H9 (cell line): ENCODE results near the gene RGS13. TPM values are rescaled to one million over a fixed set of nuclear protein-coding genes. Genes with fewer than 3 reads are reported as not detected.

Source experiments
- DNase-seq: peaks from one replicate; pipeline ENCODE4 v3.0.0-alpha.2; 2017
- H2AFZ ChIP-seq: one replicate; pipeline ENCODE4 v1.6.1; 2013; ENCODE audit warnings: mild to moderate bottlenecking, low read length, control low read depth, moderate library complexity
- H2AK5ac ChIP-seq: 2 replicates; pipeline ENCODE4 v1.6.1; 2013; ENCODE audit warnings: low read length, control low read depth, mixed read lengths; ENCODE audit not compliant: insufficient read length
- H2BK120ac ChIP-seq: one replicate; pipeline ENCODE4 v1.6.1; 2013; ENCODE audit warnings: low read depth, mild to moderate bottlenecking, low read length, control low read depth, inconsistent platforms; ENCODE audit not compliant: poor library complexity, severe bottlenecking
- H2BK12ac ChIP-seq: 2 replicates; pipeline ENCODE4 v1.6.1; 2013; ENCODE audit warnings: low read length, control low read depth, mixed read lengths, low read depth; ENCODE audit not compliant: insufficient read length
- H2BK15ac ChIP-seq: 2 replicates; pipeline ENCODE4 v1.6.1; 2013; ENCODE audit warnings: low read depth, low read length, control low read depth
- H2BK20ac ChIP-seq: one replicate; pipeline ENCODE4 v1.6.1; 2013; ENCODE audit warnings: low read depth, mild to moderate bottlenecking, low read length, control low read depth, inconsistent platforms; ENCODE audit not compliant: poor library complexity, severe bottlenecking
- H2BK5ac ChIP-seq: 2 replicates; pipeline ENCODE4 v1.6.1; 2013; ENCODE audit warnings: low read length, control low read depth, mixed read lengths; ENCODE audit not compliant: insufficient read length
- H3K14ac ChIP-seq: 2 replicates; pipeline ENCODE4 v1.6.1; 2013; ENCODE audit warnings: low read length, control low read depth; ENCODE audit not compliant: insufficient read depth
- H3K18ac ChIP-seq: 2 replicates; pipeline ENCODE4 v1.6.1; 2013; ENCODE audit warnings: low read depth, mild to moderate bottlenecking, mixed read lengths, low read length, control low read depth; ENCODE audit not compliant: insufficient read length
- H3K23ac ChIP-seq: 2 replicates; pipeline ENCODE4 v1.6.1; 2013; ENCODE audit warnings: low read length, control low read depth, mixed read lengths, low read depth; ENCODE audit not compliant: insufficient read length
- H3K23me2 ChIP-seq: 2 replicates; pipeline ENCODE4 v1.6.1; 2013; ENCODE audit warnings: low read depth, mild to moderate bottlenecking, mixed read lengths, low read length, control low read depth; ENCODE audit not compliant: insufficient read length, poor library complexity, severe bottlenecking
- H3K27ac ChIP-seq: 2 replicates; pipeline ENCODE4 v1.5.1; 2013; ENCODE audit warnings: low read length, control low read depth, mixed read lengths, low read depth; ENCODE audit not compliant: insufficient read length
- H3K27me3 ChIP-seq: 2 replicates; pipeline ENCODE4 v1.6.1; 2013; ENCODE audit warnings: low read length, control low read depth, inconsistent platforms; ENCODE audit not compliant: insufficient read depth
- H3K4ac ChIP-seq: 2 replicates; pipeline ENCODE4 v1.6.1; 2013; ENCODE audit warnings: low read depth, mild to moderate bottlenecking, control low read depth, inconsistent platforms, low read length, moderate library complexity
- H3K4me1 ChIP-seq: 2 replicates; pipeline ENCODE4 v1.6.1; 2013; ENCODE audit warnings: low read length, control low read depth, inconsistent platforms; ENCODE audit not compliant: insufficient read depth
- H3K4me2 ChIP-seq: 2 replicates; pipeline ENCODE4 v1.6.1; 2013; ENCODE audit warnings: low read length, control low read depth, mixed read lengths; ENCODE audit not compliant: insufficient read length, insufficient read depth
- H3K56ac ChIP-seq: 2 replicates; pipeline ENCODE4 v1.6.1; 2013; ENCODE audit warnings: low read depth, mild to moderate bottlenecking, mixed read lengths, low read length, control low read depth; ENCODE audit not compliant: insufficient read length
- H3K79me1 ChIP-seq: 2 replicates; pipeline ENCODE4 v1.6.1; 2013; ENCODE audit warnings: low read depth, mild to moderate bottlenecking, moderate library complexity, low read length, control low read depth, inconsistent platforms; ENCODE audit not compliant: insufficient read depth, poor library complexity, severe bottlenecking
- H3K79me2 ChIP-seq: 2 replicates; pipeline ENCODE4 v1.6.1; 2013; ENCODE audit warnings: low read length, control low read depth, inconsistent platforms; ENCODE audit not compliant: insufficient read depth
- H3K9ac ChIP-seq: 2 replicates; pipeline ENCODE4 v1.6.1; 2013; ENCODE audit warnings: low read length, control low read depth, mixed read lengths; ENCODE audit not compliant: insufficient read length; ENCODE audit errors: extremely low read depth
- H3K9me3 ChIP-seq: one replicate; pipeline ENCODE4 v1.6.1; 2013; ENCODE audit warnings: low read depth, low read length, inconsistent platforms; ENCODE audit not compliant: control insufficient read depth
- H3T11ph ChIP-seq: one replicate; pipeline ENCODE4 v1.6.1; 2013; ENCODE audit warnings: mild to moderate bottlenecking, low read length, control low read depth, inconsistent platforms
- H4K20me1 ChIP-seq: one replicate; pipeline ENCODE4 v1.6.1; 2013; ENCODE audit not compliant: control insufficient read depth, insufficient read length, insufficient read depth
- H4K5ac ChIP-seq: 2 replicates; pipeline ENCODE4 v1.6.1; 2013; ENCODE audit warnings: low read depth, mild to moderate bottlenecking, mixed read lengths, low read length, control low read depth; ENCODE audit not compliant: insufficient read length
- H4K8ac ChIP-seq: replicated peaks from 2 replicates; pipeline ENCODE4 v1.6.1; 2013; ENCODE audit warnings: low read length, control low read depth, mixed read lengths, low read depth; ENCODE audit not compliant: insufficient read length
- H4K91ac ChIP-seq: 2 replicates; pipeline ENCODE4 v1.6.1; 2013; ENCODE audit warnings: low read depth, mild to moderate bottlenecking, moderate library complexity, mixed read lengths, low read length, control low read depth; ENCODE audit not compliant: insufficient read length
- H3K27ac Mint-ChIP-seq, 3 experiments: 2 replicates in 2 of 3; 3 replicates in 1 of 3; pipeline ENCODE4 v1.8.0; 2020 to 2021; ENCODE audit warnings: mixed read lengths in 3 of 3, mild to moderate bottlenecking in 1 of 3, moderate library complexity in 1 of 3
- H3K27me3 Mint-ChIP-seq: 2 replicates; pipeline ENCODE4 v1.8.0; 2021; ENCODE audit warnings: low read depth, mild to moderate bottlenecking, moderate library complexity, mixed read lengths
- H3K36me3 Mint-ChIP-seq, 3 experiments: 2 replicates in 2 of 3; 3 replicates in 1 of 3; pipeline ENCODE4 v1.8.0; 2020 to 2021; ENCODE audit warnings: low read depth in 3 of 3, mixed read lengths in 3 of 3; ENCODE audit not compliant: insufficient read depth in 1 of 3
- H3K4me1 Mint-ChIP-seq, 2 experiments: 2 replicates each; pipeline ENCODE4 v1.8.0; 2020; ENCODE audit warnings: mixed read lengths in 2 of 2
- H3K4me3 Mint-ChIP-seq, 2 experiments: 2 replicates in 1 of 2; 3 replicates in 1 of 2; pipeline ENCODE4 v1.8.0; 2020 to 2021; ENCODE audit warnings: mild to moderate bottlenecking in 2 of 2, mixed read lengths in 2 of 2, moderate library complexity in 1 of 2
- H3K9me3 Mint-ChIP-seq, 2 experiments: 2 replicates in 1 of 2; 3 replicates in 1 of 2; pipeline ENCODE4 v1.8.0; 2020; ENCODE audit warnings: mild to moderate bottlenecking in 2 of 2, mixed read lengths in 2 of 2, moderate library complexity in 1 of 2
- WGBS: extraction: QIAGEN DNeasy Blood & Tissue Kit; methylation state at CpG from one replicate; pipeline ENCODE4 v1.1.7; 2013; ENCODE audit warnings: missing lambda C conversion rate, low lambda C conversion rate, mixed read lengths; ENCODE audit not compliant: insufficient read length; ENCODE audit errors: extremely low coverage; 5-methylcytosine and 5-hydroxymethylcytosine counted together
- total RNA-seq: library from RNA; stranded (reverse); gene quantifications from 2 replicates; pipeline ENCODE4 v1.2.1, GENCODE V29; 2021
- TF ChIP-seq, protein P1 (sequence below): fragments of 200-600 bp; sonication (generic); conservative IDR thresholded peaks from 3 replicates; pipeline ENCODE4 v1.8.0; 2021; ENCODE audit warnings: antibody characterized with exemption, mild to moderate bottlenecking

Gene RGS13
- total RNA-seq, 1 experiment from 2014 or later: not detected

DNA sequence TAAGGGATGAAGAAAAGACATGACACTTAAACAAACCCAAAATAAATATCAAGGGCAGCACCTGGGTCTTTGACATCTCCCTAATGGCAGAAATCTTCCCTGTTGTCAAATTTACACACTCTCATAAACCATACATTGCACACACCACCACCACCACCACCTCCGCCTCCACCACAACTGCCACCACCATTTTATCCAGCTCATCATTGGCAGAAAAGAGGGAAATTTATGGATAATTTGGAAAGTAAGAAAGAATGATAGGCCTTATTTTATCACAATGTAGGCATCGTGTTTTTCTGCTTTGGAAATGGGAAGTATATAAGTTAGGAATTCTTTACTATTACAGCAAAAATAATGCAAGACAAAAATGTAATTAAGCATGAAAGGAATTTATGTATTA is 27.3 kb upstream of the RGS13 start:
- H3K4ac ChIP-seq: no peak overlapping the region
- no peak overlapping the region for H3K14ac ChIP-seq
- no peaks in the 10 kb centered on the region for H3K4me1 ChIP-seq
- no peak overlapping the region for H3K18ac ChIP-seq
- no peak overlapping the region for H3T11ph ChIP-seq
- no peaks in the 10 kb centered on the region for H3K27me3 ChIP-seq
- Mint-ChIP-seq H3K9me3 (no peaks in the 10 kb centered on the region), H3K4me3 (no peak overlapping the region), H3K36me3 (no peaks in the 10 kb centered on the region), H3K4me1 (no peaks in the 10 kb centered on the region), H3K27ac (no peak overlapping the region), H3K27me3 (no peaks in the 10 kb centered on the region)
- TF ChIP-seq, protein P1, sequence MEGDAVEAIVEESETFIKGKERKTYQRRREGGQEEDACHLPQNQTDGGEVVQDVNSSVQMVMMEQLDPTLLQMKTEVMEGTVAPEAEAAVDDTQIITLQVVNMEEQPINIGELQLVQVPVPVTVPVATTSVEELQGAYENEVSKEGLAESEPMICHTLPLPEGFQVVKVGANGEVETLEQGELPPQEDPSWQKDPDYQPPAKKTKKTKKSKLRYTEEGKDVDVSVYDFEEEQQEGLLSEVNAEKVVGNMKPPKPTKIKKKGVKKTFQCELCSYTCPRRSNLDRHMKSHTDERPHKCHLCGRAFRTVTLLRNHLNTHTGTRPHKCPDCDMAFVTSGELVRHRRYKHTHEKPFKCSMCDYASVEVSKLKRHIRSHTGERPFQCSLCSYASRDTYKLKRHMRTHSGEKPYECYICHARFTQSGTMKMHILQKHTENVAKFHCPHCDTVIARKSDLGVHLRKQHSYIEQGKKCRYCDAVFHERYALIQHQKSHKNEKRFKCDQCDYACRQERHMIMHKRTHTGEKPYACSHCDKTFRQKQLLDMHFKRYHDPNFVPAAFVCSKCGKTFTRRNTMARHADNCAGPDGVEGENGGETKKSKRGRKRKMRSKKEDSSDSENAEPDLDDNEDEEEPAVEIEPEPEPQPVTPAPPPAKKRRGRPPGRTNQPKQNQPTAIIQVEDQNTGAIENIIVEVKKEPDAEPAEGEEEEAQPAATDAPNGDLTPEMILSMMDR: no peak
- H4K91ac ChIP-seq: no peak overlapping the region
- H2BK5ac ChIP-seq: no peak overlapping the region
- no peak overlapping the region for H2AK5ac ChIP-seq
- DNase-seq: no peak
- no peak overlapping the region for H2AFZ ChIP-seq
- no peaks in the 10 kb centered on the region for H3K9me3 ChIP-seq
- no peak overlapping the region for H3K27ac ChIP-seq
- no peak overlapping the region for H3K23ac ChIP-seq
- WGBS: no CpG with 5 or more reads among the region's 2 CpGs
- H3K9ac ChIP-seq: no peak overlapping the region
- no peak overlapping the region for H2BK15ac ChIP-seq
- H3K79me1 ChIP-seq: no peaks in the 10 kb centered on the region
- no peak overlapping the region for H4K5ac ChIP-seq
- no peak overlapping the region for H3K56ac ChIP-seq
- no peak overlapping the region for H2BK120ac ChIP-seq
- no peak overlapping the region for H4K8ac ChIP-seq
- H2BK12ac ChIP-seq: no peak overlapping the region
- H2BK20ac ChIP-seq: no peak overlapping the region
- no peaks in the 10 kb centered on the region for H3K79me2 ChIP-seq
- no peaks in the 10 kb centered on the region for H4K20me1 ChIP-seq
- no peak overlapping the region for H3K4me2 ChIP-seq
- H3K23me2 ChIP-seq: no peaks in the 10 kb centered on the region
